Activated T-cell treated with anti-CD3 and anti-CD28 coated beads for 4 hours (primary cell): ENCODE data around the gene ITPR3.

Experiments used
- DNase-seq: peaks from one replicate; pipeline ENCODE4 v3.0.0-alpha.2; 2020

The ITPR3 gene

DNA sequence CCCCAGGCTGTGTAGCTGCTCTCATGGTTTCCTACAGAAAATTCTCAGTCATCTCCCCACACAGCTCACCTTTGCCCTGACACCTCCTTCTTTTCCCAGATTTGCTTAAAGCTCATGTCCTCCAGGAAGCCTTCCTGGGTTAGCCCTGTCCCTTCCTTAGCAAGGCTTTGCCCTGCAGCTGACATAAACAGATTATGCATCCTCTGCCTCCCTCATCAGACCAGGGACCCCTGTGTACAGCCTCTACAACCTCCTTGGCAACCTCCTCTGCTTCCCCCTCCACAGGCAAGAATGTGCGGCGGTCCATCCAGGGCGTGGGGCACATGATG lies 50.6 kb downstream of the ITPR3 start:
- no peak for DNase-seq

- DNase-seq = no peak
These were observed 51.7 kb downstream of the ITPR3 start for GRCh38 chr6:33672808-33673207.

GRCh38 chr6:33673851-33674250 lies 52.7 kb downstream of the ITPR3 start:
- DNase-seq = no peak

DNA sequence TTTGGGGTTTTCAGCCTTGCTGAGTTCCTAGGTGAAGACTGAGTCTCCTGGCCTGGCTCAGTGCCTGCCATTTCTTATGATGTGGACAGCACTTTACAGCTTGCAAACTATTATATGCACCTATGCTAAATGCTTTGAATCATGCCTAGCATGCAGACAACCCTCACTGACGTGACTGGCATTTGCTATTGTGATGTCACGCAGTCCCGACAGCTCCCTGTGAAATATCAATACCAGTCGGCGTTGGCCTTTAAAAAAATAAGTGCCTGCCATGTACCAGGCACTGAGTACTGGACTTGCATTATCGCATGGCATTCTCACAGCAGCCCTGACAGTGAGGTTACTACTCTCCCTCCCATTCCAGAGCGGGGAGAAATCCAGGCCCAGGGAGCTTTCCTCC lies 54.8 kb downstream of the ITPR3 start:
- DNase-seq = no peak

GRCh38 chr6:33676416-33677142 lies 55.5 kb downstream of the ITPR3 start:
- DNase-seq = no peak

- DNase-seq = no peak
These were observed 56.1 kb downstream of the ITPR3 start for GRCh38 chr6:33677143-33677660.

DNA sequence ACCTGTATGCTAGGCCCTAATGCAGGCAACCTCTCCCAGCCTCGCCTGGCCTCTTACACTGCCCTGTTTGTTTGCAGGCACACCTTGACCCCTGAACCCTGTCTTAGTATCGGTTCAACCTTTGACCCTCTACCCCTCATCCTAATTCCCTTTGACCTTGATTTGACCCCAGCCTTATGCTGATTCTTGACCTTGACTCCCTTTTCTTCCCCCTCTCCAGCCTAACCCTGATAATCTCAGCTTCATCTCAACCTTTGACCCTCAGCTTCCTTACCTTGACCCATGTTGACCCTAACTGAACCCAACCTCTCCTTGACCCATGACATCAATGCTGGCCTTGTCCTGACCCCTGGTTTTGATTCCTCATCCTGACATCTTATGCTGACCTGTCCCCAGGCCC lies 56.6 kb downstream of the ITPR3 start:
- no peak for DNase-seq

GRCh38 chr6:33678233-33678931 lies 57.3 kb downstream of the ITPR3 start:
- no peak for DNase-seq

GRCh38 chr6:33678932-33679490 lies 57.9 kb downstream of the ITPR3 start:
- no peak for DNase-seq

GRCh38 chr6:33679761-33680160 lies 58.6 kb downstream of the ITPR3 start:
- DNase-seq = no peak

- no peak for DNase-seq
These were observed 61.2 kb downstream of the ITPR3 start for GRCh38 chr6:33682341-33682740.

DNA sequence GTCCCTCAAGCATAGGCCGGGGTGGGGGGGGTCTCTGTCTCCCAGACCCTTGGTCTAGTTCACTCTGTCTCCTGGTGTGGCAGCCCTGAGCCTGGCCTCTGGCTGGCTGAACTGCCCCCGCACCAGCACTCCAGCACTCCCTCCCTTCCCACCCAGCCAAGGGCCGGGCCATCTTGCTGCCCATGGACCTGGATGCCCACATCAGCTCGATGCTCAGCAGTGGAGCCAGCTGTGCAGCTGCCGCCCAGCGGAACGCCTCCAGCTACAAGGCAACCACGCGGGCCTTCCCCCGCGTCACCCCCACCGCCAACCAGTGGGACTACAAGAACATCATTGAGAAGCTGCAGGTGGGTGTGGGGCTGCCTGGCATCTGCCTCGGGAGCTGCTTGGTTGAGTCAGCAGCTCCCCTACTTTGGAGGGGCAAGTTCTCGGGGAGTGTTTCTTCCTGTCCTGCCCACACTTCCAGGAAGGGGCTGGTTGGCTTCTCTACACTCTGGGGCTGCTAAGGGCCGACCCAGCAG lies 62.0 kb downstream of the ITPR3 start:
- peak; percentile 56 for DNase-seq

- DNase-seq = no peak
These were observed 62.7 kb downstream of the ITPR3 start for GRCh38 chr6:33683576-33684427.

- DNase-seq = no peak
These were observed 63.3 kb downstream of the ITPR3 start for GRCh38 chr6:33684428-33684896.

DNA sequence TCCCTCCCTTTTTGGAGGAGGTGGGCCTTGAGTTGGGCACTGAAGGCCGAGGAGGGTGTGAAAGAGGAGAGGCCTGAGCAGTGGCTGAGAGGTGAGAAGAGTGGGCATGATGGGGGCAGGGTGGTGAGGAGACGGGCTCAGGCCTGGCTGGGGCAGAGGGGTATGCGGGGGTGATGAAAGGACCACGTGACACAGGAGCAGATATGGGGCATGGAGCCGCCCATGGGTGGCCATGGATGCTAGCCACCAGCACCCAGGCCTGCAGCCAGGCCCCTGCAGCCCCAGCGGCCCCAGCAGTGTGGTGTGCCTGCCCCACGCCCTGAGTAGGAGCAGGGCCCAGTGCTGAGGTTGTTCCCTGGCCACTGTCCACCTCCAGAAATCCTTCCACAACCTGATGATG lies 63.9 kb downstream of the ITPR3 start:
- no peak for DNase-seq

DNA sequence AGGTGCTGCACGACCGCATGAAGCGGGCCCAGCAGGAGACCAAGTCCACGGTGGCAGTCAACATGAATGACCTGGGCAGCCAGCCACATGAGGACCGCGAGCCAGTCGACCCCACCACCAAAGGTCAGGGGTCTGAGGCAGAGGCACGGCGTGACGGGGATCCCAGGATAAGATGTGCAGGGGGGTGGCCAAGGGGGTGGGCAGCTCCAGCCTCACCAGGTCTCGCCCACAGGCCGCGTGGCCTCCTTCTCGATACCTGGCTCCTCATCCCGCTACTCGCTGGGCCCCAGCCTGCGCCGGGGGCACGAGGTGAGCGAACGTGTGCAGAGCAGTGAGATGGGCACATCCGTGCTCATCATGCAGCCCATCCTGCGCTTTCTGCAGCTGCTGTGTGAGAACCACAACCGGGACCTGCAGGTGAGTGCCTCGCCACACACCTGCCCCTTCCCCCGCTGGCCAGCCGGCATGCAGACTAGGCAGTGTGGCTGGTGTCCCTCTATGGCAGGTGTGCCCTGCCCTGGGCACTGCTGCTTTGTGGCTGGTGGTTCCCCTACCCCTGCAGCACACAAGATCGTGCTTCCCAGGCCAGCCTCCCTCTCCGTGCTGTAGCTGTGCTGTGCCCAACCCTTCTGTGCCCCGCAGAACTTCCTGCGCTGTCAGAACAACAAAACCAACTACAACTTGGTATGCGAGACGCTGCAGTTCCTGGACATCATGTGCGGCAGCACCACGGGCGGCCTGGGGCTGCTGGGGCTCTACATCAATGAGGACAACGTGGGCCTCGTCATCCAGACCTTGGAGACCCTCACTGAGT lies 64.5 kb downstream of the ITPR3 start:
- no peak for DNase-seq

DNA sequence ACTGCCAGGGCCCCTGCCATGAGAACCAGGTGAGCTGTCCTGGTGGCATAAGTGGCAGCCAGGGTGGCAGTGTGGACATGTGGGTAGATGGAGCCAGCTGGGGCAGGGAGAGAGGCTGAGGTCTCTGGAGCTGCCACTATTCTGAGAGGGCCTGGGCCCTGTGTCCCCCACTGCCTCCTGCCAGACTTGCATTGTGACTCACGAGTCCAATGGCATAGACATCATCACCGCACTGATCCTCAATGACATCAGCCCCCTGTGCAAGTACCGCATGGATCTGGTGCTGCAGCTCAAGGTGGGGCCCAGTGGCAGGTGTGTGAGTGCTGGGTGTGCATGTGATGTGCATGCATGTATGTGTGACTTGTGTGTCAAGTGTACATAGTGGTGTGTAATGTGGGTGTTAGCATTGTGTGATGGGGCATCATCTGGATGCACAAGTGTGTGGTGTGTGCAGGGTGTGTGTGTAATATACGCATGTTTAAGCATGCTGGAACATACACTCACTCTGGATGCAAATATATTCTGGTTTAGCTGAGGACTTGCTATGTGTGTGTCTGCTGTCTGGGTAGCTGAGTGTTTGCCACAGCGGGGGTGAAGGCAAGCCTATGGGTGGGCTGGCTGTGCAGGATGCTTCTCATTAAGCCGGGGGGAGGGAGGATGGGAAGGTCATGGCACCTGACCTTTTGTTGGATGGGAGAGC lies 65.3 kb downstream of the ITPR3 start:
- DNase-seq = no peak

DNA sequence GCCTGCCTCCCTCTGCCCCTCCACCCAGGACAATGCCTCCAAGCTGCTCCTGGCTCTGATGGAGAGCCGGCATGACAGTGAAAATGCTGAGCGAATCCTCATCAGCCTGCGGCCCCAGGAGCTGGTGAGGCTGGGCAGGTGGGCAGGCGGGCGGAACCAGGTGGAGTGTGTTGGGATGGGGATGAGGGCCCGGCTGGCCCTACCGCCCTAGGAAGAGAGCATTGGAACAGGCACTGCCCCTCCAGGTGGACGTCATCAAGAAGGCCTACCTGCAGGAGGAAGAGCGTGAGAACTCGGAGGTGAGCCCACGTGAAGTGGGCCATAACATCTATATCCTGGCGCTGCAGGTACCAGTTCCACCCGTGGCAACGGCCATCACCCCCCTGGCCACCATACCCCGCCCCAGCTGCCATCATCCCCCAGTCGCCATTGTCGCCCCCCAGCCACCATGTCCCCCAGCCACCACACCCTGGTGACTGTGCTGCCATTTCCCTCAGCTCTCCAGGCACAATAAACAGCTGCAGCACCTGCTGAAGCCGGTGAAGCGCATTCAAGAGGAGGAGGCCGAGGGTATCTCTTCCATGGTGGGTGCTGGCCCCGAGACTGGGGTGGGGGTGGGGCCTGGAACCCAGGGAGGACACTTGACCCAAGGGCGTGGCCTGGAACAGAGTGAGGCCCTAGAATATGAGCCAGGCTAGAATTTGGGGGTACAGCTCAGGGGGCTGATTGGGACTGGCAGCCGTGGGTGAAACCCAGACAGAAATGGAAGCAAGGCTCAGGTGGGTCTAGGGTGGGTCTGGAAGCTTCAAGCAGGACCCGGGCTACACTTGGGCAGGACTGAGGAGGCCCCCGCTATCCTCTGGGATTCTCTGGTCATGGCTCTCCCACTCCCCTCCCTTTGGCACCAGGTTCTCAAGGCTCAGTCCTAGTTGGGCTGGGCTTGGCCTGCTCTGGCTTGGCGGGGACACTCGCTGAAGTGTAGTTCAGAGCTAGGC lies 66.2 kb downstream of the ITPR3 start:
- no peak for DNase-seq

- DNase-seq = no peak
These were observed 66.9 kb downstream of the ITPR3 start for GRCh38 chr6:33688006-33688405.
